Measurements from ENCODE around the gene TGFBR3L.
A peak's percentile ranks its signal among the peaks of the same experiment; 100 is the strongest.
"Not testable (repeated sequence)": the region's sequence is repeated elsewhere in the genome, so short reads cannot be mapped to it uniquely, and the experiment has no call there.

Gene TGFBR3L

DNA sequence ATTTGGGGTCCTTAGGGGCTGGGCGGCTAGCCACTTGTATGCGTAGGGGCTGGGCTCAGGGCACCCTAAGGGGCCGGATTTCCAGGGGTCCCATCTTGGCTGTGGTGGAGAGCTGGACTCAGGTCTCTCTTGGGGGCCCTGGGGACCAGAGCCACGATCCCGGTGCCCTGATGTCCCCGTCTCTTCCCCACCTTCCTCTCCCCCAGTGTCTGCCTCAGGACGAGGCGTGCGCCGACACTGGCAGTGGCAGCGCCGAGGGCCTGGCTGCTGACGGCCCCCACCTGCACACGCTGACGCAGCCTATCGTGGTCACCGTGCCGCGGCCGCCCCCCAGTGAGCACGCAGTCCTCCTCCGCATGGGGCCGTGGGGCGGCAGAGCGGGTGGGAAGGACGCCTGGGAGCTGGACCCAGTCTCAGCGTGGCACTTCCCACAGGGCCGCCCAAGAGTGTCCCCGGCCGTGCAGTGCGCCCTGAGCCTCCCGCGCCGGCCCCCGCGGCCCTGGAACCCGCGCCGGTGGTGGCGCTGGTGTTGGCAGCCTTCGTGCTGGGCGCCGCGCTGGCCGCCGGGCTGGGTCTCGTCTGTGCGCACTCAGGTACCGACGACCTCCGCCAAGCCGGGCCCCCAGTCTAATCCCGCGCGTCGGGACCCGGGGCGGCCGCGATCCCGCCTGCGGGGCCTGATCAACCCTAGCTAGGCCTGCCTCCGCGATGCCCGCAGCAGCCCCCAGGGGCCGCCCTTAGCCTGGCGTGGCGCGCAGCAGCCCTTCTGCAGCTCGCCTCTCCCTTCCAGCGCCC is 2.8 kb downstream of the TGFBR3L start:
- DNase-seq (ENCODE audit: low read depth): peak; percentile 61

GRCh38 chr19:7918062-7918614 is 3.5 kb downstream of the TGFBR3L start:
- not testable (repeated sequence) for DNase-seq (ENCODE audit: low read depth)

DNA sequence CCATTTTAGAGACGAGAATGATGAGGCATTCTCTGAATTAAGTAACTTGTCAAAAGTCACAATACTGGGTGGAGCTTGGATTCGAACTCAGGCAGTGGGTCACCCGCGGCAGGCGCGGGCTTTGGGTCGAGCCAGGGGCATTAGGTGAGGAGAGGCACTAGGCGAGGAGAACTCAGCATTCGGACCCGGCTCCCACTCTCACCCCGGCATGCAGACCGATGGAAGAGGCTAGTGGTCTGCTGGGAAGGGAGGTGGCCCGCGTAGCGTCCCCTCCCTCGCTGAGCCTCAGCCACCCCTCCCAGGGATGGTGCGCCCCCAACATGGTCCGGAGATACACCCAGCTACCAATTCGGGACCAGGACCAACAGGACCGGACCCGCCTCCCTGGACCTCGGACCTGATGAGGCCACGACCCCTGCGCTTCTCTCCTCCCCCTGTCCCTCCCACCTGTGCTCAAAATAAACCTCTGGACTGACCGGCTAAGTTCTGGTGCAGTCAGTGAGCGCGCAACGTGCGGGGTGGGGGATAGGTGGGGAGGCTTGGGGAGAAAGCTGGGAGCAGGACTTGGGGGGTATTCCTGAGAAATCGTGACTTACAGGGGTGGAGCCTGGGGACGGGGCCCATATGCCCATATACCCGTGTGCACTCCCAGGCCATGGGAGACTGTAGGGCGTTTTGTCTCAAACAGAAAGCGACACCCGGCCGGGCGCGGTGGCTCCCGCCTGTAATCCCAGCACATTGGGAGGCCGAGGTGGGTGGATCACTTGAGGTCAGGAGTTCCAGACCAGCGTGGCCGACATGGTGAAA is 4.2 kb downstream of the TGFBR3L start:
- no peak for DNase-seq (ENCODE audit: low read depth)

DNA sequence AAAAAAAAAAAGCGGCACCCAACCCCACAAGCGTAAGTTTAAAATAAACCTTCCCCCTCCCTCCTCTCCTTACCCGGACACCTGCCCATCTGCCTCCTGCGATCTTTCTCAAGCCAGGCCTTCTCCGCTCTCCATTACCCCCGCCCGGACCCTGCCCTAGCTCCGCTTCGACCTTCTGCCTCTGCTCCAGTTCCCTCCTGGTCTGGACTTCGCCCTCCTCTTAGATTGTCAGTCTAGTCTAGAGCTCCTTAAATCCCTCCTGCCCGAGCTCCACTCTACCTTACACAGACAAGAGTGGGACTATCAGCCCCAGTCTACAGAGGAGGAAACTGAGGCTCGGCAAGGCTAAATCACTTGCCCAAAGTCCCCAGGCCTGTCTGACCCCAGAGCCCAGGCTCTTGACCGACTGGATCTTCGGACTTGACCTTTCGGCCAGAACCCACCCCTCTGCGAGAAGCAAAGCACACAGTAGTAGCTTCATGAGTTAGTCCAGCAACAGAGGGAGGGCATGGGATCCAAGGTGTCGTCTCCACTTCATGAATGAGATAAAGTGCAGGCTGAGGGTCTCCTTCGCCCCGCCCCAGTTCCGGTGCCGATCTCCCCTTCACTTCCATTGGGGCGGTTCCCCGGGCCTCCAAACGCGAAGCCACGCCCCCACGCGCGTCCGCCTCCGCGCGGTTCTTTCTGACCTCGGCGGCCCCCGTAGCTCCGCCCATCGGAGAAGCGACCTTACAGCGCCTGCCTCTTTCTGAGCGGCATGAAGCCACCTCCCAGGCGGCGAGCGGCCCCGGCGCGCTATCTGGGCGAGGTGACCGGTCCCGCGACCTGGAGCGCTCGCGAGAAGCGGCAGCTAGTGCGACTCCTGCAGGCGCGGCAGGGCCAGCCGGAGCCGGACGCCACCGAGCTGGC is 5.2 kb downstream of the TGFBR3L start, which contains the start of gene SNAPC2:
Gene SNAPC2 (plus strand): TSS at position 729 of the 909 bp plus-strand sequence. CDS start 29 bp downstream, at position 758.
- peak; percentile 94 for DNase-seq (ENCODE audit: low read depth)

GRCh38 chr19:7920519-7921301 is 6.1 kb downstream of the TGFBR3L start:
- peak; percentile 97 for DNase-seq (ENCODE audit: low read depth)

DNA sequence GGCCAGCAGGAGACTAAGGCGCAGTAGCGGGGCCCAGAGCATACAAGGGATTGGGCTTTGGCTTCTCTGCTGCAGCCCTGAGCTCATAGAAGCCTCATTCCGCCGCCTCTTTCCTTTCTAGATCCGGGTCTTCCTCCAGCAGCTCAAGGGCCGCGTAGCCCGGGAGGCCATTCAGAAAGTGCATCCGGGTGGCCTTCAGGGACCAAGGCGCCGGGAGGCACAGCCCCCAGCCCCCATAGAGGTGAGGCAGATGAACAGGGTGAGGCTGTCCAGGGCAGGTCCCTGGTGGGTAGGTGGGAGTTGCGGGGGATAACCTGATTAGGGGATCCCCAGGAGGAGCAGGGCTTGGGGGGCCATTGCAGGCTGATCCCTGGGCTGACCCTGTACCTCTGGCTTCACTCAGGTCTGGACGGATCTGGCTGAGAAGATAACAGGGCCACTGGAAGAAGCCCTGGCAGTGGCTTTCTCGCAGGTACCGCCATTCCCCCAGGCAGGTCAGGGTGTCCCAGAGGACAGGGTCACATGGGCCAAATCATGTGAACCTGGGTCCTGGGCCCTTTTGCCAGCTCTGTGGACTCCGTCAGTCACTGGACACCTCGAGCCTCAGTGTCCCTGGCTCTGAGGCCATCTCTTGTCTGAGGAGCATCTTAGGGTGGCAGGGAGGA is 6.8 kb downstream of the TGFBR3L start:
- no peak for DNase-seq (ENCODE audit: low read depth)

- no peak for DNase-seq (ENCODE audit: low read depth)
Measured at GRCh38 chr19:7921967-7922835, 7.6 kb downstream of the TGFBR3L start.

GRCh38 chr19:7922836-7923195 is 8.2 kb downstream of the TGFBR3L start:
- no peak for DNase-seq (ENCODE audit: low read depth)

- no peak for DNase-seq (ENCODE audit: low read depth)
Measured at GRCh38 chr19:7923295-7924191, 8.9 kb downstream of the TGFBR3L start.

DNA sequence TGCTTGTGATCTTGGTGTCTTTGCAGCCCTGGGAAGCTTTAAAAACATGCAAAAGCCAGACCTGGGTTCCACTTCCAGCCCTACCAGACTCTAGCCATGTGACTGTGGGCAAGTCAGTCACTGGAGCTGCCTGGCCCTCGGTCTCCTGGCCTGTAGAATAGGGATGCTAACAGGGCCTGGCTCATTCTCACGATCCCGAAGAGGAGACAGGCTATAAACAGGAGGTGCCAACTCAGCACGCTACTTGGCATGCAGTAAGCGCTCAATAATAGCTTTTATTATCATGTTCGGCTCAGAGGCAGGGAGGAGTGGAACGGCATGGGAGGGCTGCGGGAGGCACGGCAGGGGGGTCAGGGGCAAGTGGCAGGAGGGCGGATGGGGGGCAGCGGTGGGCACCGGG is 9.6 kb downstream of the TGFBR3L start:
- no peak for DNase-seq (ENCODE audit: low read depth)

GRCh38 chr19:7924651-7925170 is 10.1 kb downstream of the TGFBR3L start:
- DNase-seq (ENCODE audit: low read depth): no peak

DNA sequence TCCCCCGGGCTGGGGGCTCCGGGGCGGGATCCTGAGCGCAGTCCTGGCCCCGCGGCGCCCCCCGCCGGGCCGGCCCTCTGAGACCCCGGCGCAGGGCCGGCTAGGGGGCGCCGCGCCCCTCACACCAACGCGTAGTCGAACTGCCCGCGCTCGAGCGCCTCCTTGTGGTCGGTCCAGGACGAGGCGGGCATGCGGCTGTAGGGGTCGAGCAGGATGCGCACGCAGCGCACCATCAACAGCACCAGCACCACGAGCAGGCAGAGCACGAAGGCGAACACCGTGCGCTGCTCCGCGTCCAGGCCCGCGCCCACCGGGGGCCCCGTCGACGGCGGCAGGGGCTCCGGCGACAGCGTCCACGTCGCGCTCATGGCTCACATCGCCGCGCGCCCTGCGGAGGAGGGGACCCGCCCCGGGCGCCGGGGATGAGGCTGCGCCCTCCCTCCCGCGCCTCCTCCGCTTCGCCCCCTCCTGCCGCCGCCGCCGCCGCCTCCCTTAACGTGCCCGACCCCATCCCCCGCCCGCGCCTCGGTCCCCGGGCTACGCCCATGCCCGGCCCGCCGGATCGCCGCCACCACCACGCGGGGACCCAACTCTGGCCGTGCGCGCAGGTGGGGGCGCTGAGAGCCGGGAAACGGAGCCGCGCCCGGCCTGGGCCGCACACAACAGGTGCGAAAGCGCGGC is 10.7 kb downstream of the TGFBR3L start:
- peak; percentile 83 for DNase-seq (ENCODE audit: low read depth)

GRCh38 chr19:7926021-7926726 is 11.5 kb downstream of the TGFBR3L start, which contains the start of gene CTXN1:
Gene CTXN1, minus strand, starts transcription at chr19:7926135. Its CDS starts 597 bp downstream, at chr19:7925538.
- peak; percentile 67 for DNase-seq (ENCODE audit: low read depth)

DNA sequence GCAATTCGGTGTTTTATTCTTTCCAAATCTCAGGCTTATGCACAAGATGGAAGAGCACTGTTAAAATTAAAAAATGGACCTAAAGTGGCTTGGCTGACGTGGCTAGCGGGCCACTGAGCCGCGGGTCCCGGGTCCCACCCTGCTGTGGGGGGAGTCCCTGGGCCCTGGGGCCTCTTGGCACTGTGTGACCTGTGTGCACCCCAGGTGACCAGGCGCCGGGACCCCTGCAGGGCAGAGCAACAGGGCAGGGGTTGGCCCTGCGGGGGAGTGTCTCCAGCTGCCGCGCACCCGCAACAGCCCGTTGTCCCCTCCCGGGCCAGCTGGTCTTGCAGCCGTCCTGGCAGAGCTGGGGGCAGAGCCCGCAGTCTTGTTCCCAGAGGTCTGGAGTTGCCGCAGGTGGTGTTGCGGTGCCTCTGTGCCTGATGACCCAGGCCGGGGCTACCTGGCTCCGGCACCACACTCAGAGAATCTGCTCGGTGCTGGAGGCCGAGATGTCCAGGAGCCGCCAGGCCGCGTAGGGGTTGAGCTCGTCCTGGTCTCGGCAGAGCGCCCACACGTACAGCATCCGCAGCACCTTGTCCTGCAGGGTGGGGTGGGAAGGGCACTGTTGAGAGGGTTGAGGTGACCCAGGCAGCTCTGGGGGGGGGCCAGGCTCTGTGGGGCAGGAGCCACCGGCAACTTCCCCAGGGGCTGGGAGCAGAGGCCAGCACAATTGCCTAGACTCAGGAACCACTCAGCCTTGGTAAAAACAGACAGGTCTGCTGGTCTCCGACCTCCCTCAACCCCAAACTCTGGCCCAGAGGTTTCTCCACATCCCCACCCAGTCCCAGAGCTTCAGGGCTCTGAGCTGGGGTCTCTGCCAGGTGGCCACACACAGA is 12.3 kb downstream of the TGFBR3L start:
- no peak for DNase-seq (ENCODE audit: low read depth)

GRCh38 chr19:7927605-7928333 is 13.1 kb downstream of the TGFBR3L start:
- DNase-seq (ENCODE audit: low read depth): no peak
